H4 (cell line): Measurements from ENCODE around the gene FAT2. TPM values are rescaled to one million over a fixed set of nuclear protein-coding genes. Genes with fewer than 3 reads are reported as not detected.
"Not testable (repeated sequence)": the region's sequence is repeated elsewhere in the genome, so short reads cannot be mapped to it uniquely, and the experiment has no call there.

Experiments used
- DNase-seq: peaks from one replicate; pipeline ENCODE4 v3.0.0-alpha.2; 2015; ENCODE audit warnings: low spot score
- total RNA-seq: library from RNA; depleted of rRNA; stranded (reverse); fragments of >200 nt; shearing (Covaris generic); gene quantifications from 2 replicates; pipeline ENCODE4 v1.2.3, GENCODE V29; 2014

FAT2 gene
- total RNA-seq, 1 experiment from 2014 or later = 0.10 TPM

GRCh38 chr5:151584057-151584937, 6.8 kb downstream of the FAT2 start:
- DNase-seq = no peak

DNA sequence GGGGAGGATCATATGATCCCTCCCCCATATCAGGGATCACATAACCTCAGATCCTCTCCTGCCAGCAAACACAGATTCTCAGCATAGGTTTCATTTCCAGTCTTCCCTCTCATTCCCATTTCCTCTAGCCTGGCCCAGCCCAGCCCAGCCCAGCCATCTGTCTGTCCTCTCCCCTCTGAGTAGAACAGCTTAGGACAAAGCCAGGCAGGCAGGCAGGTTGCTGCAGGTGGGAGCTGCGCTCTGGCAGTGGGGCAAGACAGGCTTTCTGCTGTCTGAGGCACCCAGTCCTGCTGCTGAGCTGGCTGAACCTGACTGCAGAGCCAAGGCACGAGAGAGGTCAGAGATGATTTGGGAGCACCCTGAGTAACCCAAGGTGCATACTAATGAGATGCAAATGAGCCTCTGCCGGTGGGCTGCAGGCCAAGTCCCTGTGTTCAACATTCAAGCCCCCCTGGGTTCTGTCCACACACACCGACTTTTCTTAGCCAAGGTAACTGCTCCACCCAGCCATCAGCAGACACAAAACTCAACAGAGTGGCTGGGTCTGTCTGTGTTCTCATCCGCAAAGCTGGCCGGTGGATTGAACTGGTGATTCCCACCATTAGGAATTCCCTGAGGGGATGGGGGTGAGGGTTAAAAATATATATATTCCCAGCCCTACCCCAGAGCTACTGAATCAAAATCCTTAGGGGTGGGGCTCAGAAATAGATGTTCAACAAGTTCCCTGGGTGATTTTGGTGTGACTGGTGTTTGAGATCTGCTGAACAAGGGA, 9.1 kb downstream of the FAT2 start:
- DNase-seq = no peak

DNA sequence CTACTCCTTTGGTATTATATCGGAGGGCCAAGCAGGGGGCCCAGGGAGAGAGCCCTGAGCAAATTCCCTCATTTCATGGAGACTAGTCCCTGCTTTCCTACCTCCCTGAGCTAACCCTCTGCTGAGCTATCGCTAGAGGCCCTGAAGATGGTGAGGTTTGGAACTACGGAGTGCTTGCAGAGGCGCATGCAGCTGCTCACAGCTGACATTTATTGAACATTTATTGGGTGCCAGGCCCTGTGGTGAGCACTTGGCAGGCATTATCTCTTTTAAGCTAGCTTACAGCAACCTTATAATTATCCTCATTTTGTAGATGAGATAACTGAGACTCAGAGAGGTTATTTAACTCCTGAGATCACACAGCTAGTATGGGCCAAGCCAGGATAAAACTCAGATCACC, 9.8 kb downstream of the FAT2 start:
- no peak for DNase-seq

DNA sequence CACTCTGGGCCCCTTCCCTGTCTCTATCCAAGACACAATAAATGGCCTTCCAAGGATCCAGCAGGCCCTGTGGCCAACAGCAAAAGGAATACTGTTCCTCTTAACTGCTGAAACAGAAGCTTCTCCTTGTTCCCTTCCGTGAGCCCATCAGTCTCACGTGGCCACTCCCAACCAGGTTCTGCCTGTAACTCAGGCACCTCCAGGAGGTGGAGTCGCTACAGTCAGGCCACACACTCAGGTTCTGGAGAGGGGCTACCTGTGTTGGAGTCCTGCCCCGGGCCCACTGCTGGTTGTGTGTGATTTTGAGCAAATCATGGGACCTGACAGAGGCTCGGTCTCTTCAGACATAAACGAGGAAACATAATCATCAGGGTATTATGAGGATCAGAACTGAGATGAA, 10.3 kb downstream of the FAT2 start:
- DNase-seq = no peak

GRCh38 chr5:151580239-151580638, 10.9 kb downstream of the FAT2 start:
- DNase-seq = no peak

- DNase-seq = not testable (repeated sequence)
These were observed 12.0 kb downstream of the FAT2 start for GRCh38 chr5:151579146-151579545.

- DNase-seq = no peak
These were observed 12.7 kb downstream of the FAT2 start for GRCh38 chr5:151578326-151579025.

DNA sequence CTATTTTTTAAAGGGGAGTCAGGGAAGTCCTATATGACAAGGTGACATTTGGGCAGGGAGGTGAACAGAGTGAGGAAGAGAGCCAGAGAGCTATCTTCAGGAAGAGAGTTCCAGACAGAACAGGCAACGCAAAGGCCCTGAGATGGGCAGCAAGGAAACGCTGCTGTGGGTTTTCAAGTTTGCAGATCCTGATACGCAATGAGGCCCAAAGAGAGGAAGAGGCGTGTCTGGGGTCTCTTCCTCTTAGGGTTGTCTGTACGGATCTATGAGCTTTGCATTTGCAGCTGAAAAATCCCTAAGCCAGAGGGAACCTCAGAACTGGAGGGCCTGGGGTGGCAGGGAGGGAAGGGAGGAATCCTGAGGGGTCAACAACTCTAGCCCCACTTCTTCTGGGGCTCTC, 13.6 kb downstream of the FAT2 start:
- DNase-seq = no peak

DNA sequence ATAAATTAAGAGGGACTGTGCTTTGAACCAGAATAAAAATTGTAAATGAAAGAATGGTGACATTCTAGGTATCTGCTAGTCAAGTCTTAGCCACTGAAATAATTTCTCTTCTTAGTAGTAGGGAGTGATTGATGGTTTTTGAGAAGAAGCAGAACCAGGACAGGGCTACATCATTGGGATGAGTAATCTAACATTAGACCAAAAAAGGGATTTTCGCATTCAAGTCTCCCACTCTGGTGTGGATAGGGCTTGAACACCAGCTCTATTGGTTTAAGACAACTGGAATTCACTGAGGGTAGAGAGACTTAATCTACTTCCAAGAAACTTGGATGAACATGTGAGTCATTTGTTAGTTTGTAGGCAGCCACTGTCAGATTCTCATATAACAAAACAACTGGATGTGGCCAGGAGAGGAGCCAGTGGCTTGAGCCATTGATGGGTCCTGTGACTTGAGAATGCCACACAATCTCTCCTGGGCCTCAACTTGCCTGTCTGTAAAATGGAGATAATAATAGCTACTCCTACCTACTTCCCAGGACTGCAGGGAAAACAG, 16.6 kb downstream of the FAT2 start:
- no peak for DNase-seq

GRCh38 chr5:151572657-151573368, 18.3 kb downstream of the FAT2 start:
- no peak for DNase-seq

DNA sequence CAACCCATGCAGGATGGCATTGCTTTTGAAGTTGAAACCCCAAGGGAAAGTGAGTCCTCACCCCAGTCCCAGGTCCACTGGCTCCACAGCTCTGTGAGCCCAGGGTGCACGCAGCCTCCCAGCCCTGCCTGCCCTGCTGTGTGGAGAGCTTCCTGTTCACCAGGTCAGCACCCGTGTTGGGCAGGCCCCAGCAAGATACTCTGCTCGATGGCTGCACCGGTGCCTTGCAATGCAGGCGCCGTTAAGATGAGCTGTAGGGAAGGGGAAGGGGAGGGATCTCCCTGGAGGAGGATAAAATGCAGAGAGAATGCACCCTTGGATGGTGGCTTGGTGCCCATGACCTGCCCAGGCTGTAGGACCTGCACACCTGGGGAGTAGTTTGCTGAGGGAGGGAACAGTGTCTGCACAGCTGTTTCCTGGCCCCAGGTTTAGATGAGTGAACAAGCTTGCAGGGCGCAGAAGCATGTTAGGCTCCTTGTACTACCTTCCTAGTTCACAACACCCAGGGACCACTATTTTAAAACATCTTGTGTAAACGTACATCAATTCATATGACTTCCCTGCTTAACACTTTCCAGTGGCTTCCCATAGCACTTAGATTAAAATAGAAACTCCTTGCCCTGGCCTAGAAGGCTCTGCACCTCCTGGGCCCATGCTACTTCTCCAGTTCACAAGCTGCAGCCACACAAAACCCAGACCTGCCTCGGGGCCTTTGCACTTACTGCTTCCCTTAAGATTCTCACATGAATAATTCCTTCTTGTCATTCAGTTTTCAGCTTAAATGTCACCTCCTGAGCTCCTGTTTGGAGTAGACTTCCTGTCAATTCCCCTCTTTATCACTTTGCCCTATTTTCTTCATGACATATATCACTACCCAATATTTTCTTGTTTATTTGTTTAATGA, 19.6 kb downstream of the FAT2 start:
- no peak for DNase-seq

DNA sequence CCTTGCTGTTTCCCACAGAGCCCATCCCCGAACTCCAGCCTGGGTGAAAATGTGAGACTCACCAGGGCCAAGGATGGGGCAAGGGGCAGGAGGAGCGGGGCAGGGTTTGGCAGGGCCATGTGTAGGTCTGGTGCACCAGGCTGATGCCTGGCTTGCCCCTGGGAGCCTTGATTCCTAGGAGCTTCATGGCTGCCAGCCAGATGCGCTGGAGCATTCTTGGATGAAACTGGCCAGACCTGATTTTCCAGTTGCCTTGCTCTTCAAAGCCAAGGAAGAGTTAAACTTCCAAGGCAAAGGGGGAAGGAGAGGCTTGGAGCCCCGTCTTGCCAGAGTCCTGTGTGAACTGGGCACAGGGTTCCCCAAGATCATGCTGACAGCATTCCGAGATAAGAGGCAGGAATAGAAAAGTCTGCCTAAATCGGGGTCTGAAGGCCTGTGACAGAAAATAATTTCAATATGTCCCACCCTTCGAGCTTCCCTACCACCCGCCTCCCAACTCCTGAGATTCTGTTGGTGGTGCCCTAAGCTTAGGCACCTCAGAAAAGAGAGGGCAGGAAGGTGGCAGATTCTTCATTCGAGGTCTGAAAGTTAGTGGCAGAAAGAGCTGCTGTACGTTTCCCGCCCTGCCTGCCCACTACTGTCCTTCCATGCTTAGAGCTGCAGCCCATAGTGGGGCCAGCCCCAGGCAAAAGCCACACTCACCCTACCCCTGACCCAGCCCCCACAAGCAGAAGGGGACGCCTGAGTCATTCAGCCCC, 20.4 kb downstream of the FAT2 start:
- DNase-seq = no peak

- DNase-seq = no peak
These were observed 21.1 kb downstream of the FAT2 start for GRCh38 chr5:151570058-151570457.

GRCh38 chr5:151569132-151570046, 21.7 kb downstream of the FAT2 start:
- DNase-seq = no peak

DNA sequence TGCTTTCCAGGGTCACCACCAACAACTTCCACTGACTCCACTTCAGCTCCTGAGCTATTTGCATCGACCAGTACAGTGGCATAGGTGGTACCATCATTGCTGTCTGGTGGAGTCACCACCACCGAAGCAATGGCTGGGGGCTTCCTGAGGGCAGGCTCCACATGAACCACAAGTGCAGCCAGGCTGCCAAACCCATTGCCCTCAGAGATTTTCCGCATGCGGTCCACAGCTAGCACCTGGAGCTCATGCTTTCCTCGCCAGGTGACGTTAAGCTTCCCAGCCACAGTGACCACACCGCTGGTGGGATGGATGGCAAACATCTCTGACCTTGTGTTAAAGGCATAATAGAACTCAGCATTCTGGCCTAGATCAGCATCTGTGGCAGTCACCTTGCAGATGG, 23.1 kb downstream of the FAT2 start:
- no peak for DNase-seq

DNA sequence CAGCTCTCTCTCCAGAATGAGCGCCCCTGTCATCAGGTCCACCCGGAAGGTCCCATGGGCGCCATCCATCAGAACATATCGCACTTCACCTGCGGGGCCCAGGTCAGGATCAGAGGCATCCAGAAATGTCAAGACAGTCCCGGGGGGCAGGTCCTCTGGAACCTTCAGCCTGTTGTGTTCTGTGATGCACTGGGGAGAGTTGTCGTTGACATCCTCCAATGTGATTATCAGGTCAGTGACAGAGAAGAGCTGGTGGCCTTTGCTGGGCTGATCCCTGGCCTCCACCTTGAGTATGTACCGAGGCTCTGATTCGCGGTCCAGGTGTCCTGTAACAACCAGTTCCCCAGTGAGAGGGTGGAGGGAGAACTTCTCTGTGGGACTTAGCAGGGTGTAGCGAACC, 25.2 kb downstream of the FAT2 start:
- no peak for DNase-seq

DNA sequence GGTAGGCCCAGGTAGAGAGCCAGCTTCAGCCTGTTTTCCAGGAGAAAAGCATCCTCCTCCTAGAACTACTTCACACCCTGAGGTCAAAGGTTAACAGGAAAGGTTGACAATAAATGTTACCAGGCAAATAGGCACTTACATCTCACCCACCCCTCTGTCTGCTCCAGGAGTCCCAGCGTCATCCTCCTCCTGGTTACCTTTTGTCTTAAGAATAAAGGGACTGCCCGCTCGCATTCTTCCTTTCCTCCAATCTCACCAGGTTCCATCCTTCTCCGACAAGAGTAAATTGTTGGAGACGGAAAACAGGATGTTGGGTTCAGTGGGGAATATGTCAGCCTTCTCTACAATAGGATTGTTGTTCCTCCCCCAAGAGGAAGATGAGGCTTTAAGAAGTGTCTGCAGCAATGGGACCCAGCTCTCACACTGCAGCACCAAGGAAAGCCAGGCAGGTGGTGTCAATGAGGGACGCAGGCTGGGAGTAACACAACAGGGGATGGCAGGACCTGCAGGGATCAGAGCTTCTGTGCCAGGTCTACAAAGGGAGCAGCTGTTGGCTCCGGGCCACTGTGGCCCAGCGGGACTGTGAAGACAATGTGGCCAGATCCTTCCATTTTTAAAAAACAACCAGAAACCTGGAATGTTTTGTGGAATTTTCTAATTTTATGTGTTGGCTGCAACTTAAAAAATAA, 29.0 kb downstream of the FAT2 start:
- no peak for DNase-seq

- DNase-seq = no peak
These were observed 33.2 kb downstream of the FAT2 start for GRCh38 chr5:151557951-151558350.
